Stimulated activated CD8-positive, alpha-beta memory T cell treated with anti-CD3 and anti-CD28 coated beads, Interleukin-15, amount 100 ng/mL, for 4 hours (primary cell): ENCODE measurements around the gene GDF11.

ENCODE experiments used
- DNase-seq, 2 donors: peaks; one replicate each; pipeline ENCODE4 v3.0.0-alpha.2; 2020; ENCODE audit warnings: low read depth in 2 of 2

Gene GDF11

DNA sequence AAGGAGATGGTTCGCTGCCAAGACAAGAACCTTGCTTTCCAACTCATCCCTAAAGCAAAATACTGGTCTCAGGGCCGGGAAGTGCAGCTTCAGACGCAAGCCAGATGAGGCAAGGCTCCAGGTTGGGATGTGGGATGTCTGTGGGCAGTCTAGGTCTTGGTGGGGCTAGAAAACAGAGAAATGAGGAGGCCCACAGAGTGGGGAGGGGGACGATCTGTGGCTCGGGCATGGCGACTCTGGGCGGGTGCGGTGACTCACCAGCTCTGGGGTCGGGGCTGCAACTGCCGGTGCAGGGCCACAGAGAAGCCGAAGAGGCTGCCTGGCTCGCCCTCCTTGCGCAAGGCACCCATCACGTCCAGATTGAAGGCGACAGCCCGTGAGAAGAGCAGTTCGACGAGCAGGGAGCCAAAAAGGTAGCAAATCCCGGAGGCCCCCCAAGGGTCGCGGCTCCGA is 35.7 kb upstream of the GDF11 start:
- DNase-seq = no peak

DNA sequence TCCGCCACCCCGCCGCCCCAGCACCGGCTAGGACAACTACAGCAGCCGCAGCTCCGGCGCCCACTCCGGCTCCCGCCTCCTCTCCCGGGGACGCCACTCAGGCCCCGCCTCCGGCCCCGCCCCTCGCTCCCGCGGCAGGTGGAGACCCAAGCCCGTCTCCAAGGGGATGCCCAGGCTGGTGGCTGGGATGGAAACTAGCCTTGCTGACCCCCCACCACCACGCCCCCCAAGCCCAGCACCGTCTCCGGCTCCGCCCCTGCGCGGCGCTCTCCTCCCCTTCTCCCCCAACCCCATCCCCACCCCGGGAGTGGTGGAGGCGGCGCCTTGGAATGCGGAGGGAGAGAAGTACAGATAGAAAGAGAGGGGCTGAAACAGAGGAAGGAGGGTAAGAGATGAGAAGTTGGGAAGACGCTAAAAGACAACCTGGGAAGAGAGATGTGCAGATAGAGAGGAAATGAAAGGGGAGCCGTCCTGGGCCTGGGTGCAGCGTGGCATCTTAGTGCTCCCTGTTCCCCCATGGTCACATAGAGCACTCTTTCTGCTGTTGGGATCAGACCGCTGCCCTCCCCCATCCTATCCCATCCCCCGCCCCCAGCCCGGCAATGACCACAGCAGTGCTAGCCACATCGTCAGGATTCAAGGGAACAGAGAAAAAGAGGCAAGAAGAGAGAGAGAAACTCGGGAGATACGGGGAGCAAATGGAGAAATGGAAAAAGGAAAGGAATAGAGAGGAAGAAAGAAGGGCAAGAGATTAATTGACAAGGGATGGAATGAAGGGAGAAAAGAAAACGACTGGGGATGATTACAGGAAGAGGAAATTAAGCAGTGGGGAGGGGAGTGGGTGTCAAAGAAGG is 34.9 kb upstream of the GDF11 start, which contains the start of gene ITGA7:
Gene ITGA7, minus strand, starts transcription at position 64 of the 854 bp plus-strand sequence. CDS start 222 bp downstream, outside the sequence.
- DNase-seq = peak; percentile 34 to 40

DNA sequence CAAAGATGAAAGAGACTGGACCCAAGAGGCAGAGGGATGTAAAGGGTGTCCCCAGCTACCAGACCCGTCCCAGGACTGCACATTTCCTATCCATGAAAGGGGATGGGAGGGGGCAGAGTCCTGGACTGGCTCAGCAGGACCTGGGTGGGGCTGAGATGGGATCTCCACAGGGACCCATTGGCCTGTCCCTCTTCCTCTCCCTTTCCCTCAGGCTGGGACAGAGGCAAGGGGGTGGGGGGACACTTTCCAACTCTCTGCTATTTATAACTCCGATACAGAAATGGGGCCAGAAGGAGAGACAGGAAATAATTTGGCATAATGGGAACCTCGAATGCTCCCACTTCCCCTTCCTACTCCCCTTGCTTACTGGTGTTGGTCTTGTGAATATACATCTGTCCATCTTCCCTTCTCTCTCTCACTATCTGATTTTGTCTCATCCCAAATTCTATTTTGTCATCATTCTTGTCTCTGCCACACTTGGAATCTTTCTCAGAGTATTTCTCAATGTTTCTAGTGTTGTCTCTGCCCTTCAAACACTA is 34.2 kb upstream of the GDF11 start:
- no peak for DNase-seq

DNA sequence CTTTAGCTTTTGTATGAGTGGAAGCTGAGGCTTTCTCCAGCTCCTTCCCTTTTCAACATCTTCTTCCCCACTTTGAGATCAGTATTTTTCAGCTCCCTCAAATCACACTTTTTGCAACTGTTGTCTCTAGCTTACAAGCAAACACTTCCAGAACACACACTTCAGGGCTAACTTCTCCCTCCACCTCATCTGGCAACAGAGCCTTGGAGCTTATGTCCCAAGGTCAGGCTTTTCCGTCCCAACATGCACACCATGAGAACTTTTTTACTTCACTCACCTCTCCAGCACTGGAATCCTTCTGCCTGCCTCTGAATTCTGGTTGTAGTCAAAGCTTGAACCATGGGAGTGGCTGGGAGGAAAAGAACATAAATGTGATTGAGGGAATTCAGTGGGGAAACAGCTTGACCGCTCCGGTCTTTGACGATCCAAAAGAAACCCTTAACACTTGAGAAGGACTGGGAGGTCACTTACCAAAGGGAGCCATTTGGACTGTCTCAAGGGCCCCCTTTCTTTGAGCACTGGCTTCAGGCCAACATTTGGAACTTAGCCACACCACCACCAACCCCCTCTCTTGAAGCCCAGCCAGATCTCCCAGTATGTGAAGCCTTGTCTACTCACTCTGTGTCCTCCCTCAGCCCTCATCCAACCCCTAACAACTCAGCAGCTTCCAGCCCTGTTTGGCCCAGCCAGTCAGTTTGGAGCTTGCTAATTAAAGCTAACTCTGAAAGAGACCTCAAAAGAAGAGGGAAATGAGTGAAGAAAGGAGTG is 31.0 kb upstream of the GDF11 start:
- no peak for DNase-seq

DNA sequence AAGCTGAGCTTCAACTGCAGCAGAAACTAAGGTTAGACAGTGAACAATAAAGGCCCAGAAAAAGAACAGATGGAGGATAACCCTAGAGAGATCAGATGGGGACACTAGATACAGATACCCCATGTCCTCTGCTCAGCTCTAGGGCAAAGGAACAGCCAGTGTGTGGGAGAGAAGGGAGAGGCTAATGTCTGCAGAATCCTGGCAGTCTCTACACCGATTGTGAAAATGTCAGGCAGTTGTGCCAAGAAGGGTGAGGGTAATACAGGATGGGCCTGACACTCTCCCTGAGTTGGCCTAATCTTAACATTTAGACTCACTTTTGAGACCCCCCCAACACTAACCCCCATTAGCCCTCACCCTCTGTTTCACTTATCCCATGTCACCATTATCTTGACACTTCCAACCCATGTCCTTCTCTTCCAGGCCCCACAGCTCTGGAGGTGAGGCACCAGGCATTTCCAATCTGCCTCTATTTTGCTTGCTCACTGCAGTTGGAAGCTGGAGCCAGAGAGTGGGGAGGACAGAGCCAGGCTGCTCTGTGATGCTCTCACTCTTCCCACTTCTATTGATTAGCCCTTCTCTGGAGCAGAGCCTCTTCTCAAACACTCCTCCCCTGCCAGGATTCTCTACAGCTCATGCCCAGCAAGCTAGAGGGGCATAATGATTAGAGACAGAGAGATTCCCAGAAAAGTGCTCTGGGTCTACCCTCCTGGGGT is 30.1 kb upstream of the GDF11 start:
- DNase-seq = no peak

DNA sequence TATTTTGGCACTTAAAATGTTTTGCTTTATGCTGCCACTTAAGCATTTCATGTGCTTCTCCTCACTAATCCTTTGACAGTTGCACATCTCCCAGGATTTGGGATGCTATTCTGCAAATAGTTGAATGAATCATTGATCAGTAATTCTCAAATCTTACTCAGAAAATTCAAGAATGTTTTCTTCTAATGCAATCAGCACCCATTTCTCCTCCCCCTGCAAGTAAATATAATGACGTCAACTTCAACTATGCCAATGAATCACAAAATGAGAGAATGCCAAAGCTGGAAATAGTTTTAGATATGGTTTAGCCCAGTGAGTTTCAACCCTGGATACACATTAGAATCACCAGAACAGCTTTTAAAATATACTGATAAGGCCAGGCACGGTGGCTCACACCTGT is 29.2 kb upstream of the GDF11 start:
- no peak for DNase-seq

DNA sequence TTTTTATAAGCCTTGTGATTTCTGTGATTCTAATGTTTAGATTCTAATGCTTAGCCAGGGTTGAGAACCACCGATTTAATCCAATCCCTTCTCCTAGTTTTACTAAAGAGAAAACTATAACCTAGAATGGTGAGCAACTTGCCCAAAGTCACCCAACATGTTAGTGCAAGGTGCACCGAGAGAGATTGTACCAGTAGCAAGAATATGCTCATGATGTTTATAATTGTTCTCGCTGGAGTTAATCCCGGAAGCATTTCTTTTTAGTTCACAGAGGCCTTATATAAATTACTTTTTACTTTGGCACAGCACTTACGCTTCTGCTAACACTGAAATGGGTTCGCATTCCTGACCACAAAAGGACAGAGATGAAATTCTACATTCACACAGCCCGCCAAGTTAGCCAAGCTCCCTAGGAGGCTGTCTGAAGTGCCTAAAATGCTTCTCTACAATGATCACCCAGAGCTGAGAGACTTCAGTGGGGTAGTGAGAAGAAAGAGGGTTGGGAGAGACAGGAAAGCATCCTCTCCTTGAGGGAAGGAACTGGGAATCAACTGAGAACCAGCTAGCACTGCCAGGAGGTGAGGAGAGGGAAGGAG is 27.7 kb upstream of the GDF11 start:
- no peak for DNase-seq

DNA sequence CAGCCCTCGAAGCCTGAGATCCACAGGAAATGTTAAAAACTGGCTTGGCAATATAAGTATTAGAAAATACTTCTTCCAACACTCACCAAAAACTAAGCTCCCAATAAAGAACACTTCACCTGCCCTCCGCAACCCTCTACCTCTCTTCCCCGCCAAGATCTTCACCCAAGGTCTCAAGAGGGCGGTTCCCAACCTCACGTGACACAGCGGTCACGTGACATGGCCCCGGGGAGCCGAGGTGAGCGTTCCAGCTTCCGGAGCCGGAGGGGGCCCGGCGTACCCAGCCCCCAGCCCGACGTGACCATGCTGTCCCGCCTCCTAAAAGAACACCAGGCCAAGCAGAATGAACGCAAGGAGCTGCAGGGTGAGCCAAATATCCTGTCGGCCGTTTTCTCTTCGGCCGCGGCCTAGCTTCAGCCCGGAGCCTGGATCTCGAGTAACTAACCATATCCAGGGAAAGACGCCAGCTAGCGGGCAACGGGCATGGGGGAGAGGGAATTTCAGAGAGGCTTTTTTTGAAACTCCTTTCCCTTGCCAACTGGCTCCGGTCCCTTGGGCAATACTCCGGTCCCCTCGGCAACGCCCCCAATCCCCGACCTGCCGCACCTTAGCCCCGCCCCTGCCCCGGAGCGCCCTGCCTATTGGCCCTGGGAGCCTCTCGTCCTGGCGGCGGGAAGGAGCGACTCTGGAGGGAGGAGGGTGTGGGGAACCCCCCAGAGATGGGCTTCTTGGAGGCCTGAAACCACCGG is 26.9 kb upstream of the GDF11 start, which contains the start of gene BLOC1S1:
Gene BLOC1S1, plus strand, starts transcription at position 214 of the 749 bp plus-strand sequence. Its CDS starts 6 bp downstream, at position 220.
- DNase-seq = peak; percentile 76 to 82

DNA sequence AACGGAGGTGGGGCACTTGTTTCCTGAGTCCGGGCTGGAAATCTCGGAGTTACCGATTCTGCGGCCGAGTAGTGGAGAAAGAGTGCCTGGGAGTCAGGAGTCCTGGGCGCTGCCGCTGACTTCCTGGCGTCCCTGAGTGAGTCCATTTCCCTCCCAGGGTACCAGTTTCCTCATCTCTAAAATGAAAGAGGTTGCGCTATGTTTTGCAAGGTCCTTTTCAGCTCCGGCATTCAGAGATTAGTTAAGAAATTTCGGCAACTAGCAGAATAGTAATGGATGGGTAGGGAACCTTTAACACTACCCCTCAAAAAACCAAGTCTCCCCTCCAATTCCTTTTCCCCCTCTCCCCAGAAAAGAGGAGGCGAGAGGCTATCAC is 26.4 kb upstream of the GDF11 start:
- no peak for DNase-seq

DNA sequence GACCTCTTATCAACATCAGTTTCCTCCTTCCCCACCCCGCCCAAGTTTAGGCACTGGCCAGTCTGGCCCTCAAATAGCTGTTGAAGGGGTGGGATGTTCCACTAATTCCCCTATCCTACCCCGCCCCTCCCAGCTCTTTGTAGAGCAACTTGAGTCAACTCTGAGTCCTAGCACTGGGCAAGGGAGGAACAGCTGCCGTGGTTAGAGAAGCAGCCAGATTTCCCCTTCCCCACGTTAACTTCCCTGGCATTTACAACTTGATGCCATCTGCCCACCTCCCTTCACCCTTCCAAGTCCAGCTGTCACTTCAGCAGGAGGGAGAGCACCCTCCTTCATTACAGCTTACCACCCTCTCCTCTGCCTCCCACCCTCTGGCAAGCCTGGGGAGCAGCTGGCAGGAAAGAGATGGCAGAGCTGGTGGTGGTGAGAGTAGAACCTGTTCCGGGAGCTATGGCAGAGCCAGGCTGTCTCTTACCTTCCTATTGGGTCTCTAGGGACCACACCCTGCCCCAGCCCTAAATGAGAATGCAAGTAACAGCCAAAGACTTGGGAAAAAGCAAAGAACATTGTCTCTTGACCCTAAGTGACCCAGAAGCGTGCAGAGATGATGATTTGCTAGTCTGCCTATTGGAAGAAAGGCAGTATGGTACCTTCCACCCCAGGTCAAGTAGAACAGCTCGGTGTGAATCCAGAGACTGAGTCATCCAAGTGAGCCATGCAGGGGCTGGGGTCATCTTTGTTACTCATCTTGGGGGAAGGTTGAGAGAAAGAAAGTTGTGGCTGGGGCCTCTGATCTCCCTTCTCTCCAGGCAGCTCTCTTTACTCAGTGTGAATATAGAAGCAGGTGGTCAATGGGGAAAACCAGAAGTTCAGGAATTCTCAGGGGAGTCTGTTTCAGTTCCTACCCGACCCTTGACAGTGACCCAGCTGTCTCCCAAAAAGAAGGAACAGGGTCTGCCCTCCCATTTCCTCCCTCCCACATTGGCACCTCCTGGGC is 25.6 kb upstream of the GDF11 start:
- DNase-seq = no peak

DNA sequence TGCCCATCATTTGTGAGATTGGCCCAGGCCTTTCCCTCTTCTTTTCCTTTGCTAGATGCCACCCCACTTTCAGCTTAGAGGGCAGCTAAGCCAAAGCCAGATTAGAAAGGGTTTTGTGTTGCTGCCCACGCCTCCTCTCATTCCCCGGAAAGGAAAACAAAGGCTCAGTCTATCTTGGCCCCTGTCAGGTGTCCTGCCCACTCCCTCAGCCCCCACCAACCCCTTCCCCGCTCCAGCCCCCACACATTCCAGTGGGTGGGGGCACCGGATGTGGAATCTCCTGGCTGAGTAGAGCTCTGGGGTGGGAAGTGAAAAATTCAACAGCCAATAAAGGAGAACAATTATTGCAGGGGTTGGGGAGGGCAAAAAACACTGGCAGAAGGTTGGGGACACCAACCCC is 24.9 kb upstream of the GDF11 start:
- DNase-seq = no peak

DNA sequence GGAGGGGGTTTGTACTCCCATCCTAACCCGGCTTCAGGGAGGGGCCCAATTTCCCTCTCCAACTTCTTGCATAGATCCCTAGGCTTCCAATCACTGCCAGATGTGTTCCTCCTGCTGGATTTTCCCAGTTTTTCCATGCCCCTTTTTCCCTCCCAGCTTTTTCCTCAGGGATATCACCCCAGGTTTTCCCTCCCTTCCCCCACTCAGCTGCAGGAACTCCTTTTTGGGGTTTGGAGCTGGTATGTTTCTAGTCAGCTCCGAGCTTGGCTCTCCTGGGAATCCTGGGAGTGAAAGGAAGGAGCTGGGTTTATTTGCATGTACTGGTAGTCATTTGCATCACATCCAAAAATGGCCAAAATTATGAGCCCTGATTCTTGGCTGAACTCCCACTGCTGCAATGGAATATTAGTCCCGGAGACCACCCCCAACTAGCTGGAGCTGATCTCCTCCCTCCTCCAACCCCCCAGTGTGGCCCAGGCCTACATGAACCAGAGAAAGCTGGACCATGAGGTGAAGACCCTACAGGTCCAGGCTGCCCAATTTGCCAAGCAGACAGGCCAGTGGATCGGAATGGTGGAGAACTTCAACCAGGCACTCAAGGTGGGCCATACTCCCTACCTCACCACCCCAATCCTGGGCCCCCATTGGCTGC is 24.2 kb upstream of the GDF11 start:
- DNase-seq = no peak

DNA sequence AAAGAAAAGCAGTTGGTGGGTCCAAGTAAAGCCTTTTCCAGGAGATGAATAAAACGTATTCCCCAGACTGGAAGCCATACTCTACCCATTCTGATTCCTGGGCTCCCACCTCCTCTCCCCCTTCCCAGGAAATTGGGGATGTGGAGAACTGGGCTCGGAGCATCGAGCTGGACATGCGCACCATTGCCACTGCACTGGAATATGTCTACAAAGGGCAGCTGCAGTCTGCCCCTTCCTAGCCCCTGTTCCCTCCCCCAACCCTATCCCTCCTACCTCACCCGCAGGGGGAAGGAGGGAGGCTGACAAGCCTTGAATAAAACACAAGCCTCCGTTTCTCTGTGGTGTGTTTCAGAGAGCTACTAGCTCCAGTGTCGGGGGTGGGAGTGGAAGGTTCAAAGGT is 23.6 kb upstream of the GDF11 start:
- DNase-seq = no peak

DNA sequence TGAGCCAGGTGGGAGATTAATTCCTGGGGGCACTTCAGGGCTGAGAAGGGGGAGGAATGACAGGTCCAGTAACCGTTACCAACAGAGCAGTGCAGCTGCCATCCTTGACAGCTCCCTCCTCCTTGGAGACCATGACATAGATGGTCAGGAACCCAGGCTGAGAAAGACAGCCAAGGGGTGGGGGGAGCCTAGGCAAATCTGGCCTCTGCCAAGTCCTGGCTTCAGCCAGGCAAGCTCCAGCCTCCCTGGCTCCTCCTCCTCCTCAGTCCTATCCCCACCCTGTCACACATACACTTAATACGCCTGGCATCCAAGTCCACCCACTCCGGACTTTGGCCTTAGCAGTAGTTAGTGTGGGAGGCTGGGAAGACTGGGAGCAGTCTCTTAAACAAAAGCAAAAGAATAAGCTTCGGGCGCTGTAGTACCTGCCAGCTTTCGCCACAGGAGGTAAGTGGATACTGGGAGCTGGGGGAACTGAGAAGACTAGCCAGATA is 22.8 kb upstream of the GDF11 start, which contains the start of gene RDH5:
Gene RDH5, plus strand, starts transcription at position 323 of the 494 bp plus-strand sequence. CDS start 792 bp downstream, outside the sequence.
- DNase-seq = no peak

DNA sequence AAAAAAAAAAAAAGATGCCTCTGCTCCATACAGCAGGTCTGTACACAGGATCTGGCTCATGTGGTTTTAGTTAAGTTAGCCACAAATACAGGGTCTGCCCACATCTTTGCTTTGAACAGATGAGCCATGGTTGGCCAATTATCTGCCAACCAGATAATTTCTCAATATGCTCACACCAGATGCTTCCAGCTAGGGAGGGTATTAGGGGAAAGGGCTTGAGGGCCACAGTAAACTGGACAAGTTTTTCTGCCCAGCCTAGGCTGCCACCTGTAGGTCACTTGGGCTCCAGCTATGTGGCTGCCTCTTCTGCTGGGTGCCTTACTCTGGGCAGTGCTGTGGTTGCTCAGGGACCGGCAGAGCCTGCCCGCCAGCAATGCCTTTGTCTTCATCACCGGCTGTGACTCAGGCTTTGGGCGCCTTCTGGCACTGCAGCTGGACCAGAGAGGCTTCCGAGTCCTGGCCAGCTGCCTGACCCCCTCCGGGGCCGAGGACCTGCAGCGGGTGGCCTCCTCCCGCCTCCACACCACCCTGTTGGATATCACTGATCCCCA is 22.0 kb upstream of the GDF11 start:
- no peak for DNase-seq

DNA sequence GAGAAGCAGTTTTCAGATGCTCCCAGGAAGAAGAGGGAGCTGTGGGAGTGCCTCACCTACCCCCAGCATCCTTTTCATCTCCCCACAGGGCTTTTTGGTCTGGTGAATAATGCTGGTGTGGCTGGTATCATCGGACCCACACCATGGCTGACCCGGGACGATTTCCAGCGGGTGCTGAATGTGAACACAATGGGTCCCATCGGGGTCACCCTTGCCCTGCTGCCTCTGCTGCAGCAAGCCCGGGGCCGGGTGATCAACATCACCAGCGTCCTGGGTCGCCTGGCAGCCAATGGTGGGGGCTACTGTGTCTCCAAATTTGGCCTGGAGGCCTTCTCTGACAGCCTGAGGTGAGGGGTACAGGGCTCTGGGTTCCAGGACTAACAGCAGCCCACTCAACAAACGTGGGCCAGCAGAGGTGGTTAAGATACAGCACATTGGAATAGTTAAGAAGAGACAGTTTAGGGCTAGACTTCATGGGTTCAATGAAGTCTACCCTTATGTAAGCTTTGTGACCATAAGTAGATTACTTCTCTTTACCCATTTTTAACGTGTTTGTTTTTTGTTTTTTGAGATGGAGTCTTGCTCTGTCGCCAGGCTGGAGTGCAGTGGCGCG is 21.2 kb upstream of the GDF11 start:
- DNase-seq = no peak

DNA sequence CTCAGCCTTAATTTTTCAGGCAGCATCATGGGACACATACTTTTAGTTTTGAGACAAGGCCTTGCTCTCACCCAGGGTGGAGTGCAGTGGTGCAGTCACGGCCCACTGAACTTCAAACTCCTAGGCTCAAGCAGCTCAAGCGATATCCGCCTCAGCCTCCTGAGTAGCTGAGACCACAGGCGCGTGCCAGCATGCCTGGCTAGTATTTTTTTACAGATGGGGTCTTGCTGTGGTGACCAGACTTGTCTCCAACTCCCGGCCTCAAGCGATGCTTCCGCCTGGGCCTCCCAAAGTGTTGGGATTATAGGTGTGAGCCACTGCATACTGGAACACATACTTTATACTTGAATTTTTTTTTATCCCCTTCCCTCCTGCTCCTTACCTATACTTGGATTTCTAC is 20.0 kb upstream of the GDF11 start:
- DNase-seq = no peak
